Keratinocyte (primary cell): ENCODE measurements around the gene NFKBIZ.

Source experiments
- CTCF ChIP-seq, 3 experiments: IDR thresholded peaks in 1 of 3; conservative IDR thresholded peaks in 1 of 3; optimal IDR thresholded peaks in 1 of 3; 2 replicates in 2 of 3; 3 replicates in 1 of 3; pipeline versions ENCODE3 to v1.5.1; 2011; ENCODE audit warnings: low read length in 3 of 3, mild to moderate bottlenecking in 3 of 3, moderate library complexity in 2 of 3, control low read depth in 1 of 3, inconsistent platforms in 1 of 3; ENCODE audit not compliant: insufficient read depth in 2 of 3; ENCODE audit errors: extremely low read depth in 1 of 3
- EZH2 ChIP-seq: IDR thresholded peaks from one replicate; pipeline ENCODE4 v1.6.1; 2012; ENCODE audit warnings: inconsistent platforms, mild to moderate bottlenecking, low read length, moderate library complexity

- TF ChIP-seq CTCF (optimal IDR thresholded peaks at IDR 0.05 in 1 of 3, IDR thresholded peaks at IDR 0.05 in 1 of 3, conservative IDR thresholded peaks at IDR 0.05 in 1 of 3; ENCODE audit: extremely low read depth in 1 of 3, insufficient read depth in 2 of 3, low read length in 3 of 3) = no peak
- no peak for TF ChIP-seq EZH2
These were observed 29.6 kb upstream of the NFKBIZ start for GRCh38 chr3:101819649-101820206.
